Ureter (tissue), 1 donor: ENCODE measurements around the gene CDKL5. TPM values are rescaled to one million over a fixed set of nuclear protein-coding genes. Genes with fewer than 3 reads are reported as not detected.
"Not testable (repeated sequence)": the region's sequence is repeated elsewhere in the genome, so short reads cannot be mapped to it uniquely, and the experiment has no call there.

ENCODE experiments used
- DNase-seq: peaks from one replicate; pipeline ENCODE4 v3.0.0-alpha.2; 2020; ENCODE audit warnings: low spot score
- total RNA-seq: library from RNA; stranded (reverse); gene quantifications from one replicate; pipeline ENCODE4 v1.2.4, GENCODE V29; 2023
- donor health status: DM: yes; HTN: yes; CAD: no.

Gene CDKL5
- total RNA-seq: 42.3 TPM

DNA sequence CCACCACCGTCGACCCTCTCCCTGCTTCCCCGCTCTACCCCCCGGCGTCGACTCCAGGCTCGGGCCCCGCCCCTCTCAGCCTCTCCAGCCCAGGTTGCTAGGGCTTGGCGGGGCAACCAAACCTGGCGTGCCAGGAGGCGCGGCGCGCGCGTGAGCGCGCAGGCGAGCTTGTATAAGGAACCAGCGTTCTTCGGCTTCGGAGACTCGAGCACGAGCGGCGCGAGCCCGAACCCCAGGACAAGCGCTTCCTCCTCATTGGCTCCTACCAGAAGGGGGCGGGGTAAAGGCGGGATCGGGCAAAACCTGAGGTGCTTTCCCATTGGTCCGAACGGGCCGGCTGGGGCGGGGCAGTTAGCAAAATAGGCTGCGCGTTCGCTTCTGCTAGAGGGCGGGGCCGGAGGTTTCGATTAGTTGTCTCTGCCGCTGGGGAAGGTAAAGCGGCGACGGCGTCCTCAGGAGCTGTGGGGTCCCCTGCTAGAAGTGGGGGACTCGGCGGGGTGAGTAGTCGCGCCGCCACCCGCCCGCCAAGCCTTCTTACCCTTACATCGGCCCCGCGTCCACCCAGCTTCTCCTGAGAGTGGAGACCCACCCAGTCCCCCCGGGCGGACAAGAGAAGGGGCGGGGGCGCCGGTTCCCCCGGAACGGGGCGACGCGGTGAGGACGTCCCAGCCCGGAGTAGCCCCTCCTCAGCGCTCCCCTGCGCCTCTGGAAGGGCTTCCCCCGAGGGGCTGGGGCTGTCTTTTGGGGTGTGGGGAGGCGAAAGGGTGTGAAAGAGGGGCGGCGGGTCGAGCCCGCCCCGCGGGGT, at the start of gene CDKL5:
TSS of gene CDKL5 (plus strand) at position 410 of the 805 bp plus-strand sequence. CDS start 81,489 bp downstream, outside the sequence.
- DNase-seq: peak; percentile 97

DNA sequence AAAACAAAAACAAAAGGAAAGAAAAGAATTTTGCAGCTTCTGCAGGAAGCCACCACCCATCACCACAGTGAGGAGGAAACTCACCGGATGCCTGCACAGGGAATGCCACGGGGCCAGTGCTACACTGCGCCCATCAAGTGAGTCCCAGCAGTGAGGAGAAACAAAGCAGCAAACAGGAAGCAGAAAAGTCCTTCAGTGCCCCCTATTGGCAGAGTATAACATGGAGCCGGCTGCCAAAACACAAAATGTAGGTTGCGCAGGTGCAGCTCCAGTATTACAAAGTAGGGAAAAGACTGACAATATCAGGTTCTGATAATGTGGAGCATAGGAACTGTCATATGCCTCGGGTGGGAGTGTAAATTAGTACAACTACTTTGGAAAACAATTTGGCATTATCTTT, 47.6 kb upstream of the CDKL5 start:
- DNase-seq: no peak

DNA sequence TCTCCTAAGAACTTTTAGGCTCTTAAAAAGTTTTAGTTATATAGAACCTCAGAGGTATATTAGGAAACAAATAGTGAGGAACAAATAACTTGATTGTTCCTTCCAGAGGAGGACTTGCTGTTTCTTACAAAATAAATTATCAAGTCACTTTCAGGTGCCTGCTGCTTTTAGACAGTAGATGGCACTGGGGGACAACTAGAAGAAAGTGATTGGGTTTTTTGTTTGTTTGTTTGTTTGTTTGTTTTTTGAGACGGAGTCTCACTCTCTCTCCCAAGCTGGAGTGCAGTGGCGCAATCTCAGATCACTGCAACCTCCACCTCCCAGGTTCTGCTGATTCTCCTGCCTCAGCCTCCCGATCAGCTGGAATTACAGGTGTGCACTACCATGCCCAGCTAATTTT, 35.4 kb upstream of the CDKL5 start:
- no peak for DNase-seq

DNA sequence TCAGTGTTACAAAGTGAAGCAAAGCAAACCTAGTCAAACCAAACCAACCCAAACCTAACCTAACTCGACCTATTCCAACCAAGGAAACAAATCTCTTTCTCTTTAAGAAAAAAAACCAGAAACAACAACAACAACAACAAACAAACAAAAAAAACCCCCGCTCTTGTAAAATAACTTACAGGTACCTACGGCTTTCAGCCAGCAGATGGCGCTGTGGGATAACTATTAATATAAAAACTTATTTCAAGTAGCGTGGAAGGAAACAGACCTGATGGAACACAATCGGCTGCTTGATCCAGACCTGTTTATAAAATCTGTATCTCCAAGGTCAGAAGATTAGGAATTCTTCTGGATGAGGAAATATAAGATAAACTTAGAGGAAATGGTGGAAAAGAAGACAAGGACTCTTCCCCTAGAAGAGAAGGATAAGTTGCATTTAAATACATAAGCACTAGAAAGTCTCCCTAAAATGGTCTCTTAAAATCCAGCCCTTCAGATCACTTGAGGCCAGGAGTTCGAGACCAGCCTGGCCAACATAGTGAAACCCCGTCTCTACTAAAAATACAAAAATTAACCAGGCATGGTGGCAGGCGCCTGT, 34.4 kb upstream of the CDKL5 start:
- DNase-seq: peak; percentile 74

DNA sequence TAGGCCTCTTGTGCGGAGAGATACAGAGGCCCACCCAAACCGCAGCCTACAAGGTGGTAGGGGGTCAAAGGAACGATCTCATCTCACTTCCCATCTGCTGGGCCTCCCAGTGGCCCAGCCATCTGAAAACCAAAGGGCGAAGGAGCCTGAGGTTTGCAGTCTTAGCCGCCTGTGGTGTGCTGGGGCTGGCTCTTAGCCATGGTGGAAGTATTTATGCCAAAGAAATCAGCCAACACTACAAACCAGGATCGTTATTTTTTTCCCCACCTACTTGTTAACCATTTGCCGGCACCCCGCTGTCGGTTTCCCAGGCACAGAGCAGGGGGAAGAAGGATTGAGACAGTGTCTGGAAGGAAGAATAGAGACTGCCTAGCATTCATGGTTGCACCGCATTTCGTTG, 30.9 kb upstream of the CDKL5 start:
- DNase-seq: no peak

DNA sequence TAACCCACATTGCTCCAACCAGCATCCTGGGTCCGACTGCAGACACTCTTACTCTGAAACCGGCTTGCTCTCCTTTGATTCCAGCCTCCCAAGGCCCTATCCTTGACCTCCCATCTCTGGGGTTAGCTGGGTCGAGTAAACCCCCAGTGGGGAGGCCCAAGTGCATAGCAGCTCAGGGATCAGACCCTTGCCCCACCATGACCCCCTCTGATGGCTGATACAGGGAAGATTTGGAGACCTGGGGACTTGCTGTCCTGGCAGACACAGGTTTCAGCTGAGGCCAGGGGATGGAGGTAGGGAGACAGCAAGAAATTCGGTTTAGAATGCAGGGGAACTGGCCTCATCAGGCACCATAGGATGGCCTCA, 23.6 kb upstream of the CDKL5 start:
- DNase-seq: no peak

DNA sequence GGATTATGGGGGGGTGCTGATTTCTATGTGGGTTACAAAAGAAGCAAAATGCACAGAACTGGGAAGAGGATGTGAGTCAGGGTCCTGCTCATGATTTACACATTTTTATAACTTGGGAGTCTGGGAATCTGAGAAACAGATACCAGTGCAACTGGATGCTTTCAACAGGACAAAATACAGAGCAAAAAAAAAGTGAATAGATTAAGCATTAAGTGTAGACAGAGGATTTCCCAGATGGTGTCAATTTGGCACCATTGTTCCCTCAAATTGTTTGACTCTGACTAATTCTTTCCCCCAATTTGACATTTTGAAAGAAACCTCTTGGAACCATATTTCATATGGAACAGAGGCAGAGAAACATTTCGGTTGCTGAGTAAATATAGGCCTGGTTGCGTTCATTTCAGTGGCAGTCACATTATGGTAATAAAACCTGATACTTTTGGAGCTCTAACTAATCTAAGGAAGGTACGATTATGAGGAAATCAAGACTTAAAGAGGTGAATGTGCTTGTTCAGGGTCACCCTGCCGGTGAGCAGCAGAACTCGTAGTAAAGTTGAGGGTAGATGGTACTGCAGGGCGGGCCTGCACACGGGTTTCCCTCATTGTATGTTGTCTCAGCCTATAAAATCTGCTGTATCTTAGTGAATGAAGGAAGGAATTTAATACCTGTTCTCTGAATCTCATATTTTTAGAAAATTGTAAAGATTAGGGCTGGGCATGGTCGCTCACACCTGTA, 18.7 kb upstream of the CDKL5 start:
- no peak for DNase-seq

DNA sequence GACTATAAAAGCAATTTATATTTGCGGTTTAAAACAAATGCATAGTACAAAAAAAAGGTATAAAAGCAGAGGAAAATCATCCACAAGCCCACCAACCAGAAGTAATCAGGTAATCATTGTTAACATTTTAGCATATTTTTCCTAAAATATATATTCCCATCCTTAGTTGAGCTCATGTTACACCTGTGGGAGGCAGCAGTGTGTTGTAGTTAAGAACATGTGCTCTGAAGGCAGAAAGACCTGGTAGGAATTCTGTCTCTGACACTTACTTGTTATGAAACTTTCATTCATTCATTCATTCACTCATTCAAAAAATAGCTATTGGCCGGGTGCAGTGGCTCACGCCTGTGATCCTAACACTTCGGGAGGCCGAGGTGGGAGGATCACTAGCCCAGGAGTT, 15.4 kb upstream of the CDKL5 start:
- no peak for DNase-seq

DNA sequence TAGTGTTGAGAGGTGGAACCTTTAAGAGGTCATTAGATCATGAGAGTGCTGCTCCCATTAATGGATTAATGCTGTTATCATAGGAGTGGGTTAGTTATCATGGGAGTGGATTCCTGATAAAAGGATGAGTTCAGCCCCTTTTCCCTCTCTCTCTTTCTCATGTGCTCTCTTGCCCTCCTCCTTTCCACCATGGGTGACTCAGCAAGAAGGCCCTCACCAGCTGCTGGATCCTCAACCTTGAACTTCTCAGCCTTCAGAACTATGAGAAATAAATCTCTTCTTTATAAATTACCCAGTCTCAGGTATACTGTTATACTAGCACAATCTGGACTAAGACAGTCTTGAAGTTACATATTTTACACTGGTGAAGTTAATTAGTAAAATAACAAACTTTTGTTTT, 10.0 kb upstream of the CDKL5 start:
- no peak for DNase-seq

DNA sequence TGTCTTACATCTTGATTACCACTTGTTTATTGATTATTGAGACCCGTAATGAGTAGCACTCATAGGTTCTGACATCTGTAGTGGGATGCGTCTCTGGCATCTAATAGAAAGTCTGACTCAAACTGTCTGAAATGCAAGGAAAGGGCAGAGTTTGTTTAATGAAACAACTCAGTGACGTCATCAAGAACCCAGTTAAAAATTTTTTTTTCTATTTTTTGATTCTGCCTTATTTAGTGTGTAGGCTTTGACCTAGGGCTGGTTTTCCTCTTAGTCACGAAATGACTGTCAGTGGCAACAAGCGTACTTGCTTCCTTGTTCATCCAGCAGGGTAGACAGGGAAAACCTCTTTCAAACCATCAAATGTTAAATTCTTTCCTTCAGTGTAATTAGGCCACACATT, 3.1 kb upstream of the CDKL5 start:
- no peak for DNase-seq

DNA sequence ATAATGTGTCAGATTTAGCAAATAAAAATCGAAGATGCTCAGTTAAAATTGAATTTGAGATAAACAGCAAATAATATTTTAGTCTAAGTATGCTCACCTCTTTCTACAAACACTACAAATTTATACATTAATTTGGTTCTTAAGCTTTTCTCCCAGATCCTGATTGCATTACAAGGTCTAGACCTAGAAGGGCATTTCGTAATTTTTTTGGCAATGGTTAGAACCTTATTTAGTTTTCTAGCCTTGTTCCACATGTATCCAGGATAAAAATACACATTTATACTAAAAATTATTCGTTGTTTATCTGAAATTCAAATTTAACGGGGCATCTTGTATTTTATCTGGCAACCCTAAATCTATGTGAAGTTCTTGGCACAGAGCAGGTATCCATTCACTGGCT, 2.5 kb upstream of the CDKL5 start:
- DNase-seq: no peak

DNA sequence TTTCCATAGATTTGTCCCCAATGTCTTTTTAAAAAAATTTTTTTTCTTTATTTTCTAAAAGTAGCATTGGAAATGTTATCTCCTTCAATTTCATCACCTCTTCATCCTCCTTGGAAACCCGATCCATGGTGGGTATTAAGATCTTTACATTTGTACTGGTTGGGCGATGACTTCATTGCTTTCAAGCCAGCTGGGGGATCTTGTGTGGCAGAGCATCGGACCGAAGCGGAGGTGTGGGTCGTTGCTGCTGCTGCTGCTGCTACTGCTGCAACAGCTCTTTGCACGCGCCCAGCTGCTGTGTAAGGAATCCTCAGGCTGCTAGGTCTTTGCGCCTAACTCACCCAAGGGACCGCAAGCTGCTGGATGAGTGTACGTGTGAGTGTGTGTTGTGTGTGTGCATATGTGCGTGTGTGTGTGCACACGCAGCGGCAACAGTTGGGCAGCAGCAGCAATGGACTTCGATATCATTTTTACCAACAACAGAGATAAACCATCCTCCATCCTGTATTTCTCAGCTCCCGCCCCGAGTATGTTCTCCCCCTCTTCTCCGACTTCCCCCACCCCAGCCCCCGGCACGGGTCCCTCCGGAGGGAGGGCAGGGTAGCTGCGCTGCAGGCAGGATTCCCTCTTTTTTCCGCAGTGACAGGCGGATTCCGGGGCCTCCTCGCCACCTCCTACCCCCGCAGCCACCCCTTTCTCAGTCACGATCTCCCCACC, 768 bp upstream of the CDKL5 start:
- DNase-seq: no peak

DNA sequence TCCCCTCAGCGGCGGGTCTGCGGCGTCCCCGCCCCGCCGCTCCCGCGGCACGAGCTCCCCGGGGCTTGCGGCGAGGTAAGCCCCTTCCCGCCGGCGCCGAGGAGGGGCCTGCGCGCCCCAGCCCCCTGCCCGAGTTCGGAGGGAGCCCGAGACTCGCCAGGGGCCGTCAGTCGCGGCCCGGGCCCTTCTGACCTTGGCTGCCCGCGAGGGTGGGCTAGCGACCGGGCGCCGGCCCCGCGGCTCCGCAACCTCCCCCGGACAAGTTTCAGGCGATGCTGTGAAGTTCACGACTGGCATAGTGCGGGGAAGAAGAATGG, 554 bp downstream of the CDKL5 start:
- no peak for DNase-seq

DNA sequence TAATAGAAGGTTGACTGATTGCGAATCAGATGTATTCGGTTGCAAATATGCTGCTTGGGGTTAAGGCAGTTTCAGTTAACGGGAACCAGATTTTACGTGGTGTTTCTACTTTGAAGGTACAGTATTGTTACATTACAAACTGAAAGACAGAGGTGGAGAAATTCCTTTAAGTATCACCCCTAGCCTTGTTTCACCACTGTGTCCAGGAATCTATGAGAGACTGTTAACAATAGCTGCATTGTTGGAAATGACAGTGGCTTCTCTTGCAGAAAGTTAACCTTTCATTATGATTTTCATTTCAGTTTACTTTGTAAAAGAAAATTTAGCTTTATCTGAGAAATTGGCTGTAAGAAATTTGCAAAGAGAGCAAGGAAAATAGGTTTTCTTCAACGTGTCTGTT, 2.6 kb downstream of the CDKL5 start:
- DNase-seq: no peak

DNA sequence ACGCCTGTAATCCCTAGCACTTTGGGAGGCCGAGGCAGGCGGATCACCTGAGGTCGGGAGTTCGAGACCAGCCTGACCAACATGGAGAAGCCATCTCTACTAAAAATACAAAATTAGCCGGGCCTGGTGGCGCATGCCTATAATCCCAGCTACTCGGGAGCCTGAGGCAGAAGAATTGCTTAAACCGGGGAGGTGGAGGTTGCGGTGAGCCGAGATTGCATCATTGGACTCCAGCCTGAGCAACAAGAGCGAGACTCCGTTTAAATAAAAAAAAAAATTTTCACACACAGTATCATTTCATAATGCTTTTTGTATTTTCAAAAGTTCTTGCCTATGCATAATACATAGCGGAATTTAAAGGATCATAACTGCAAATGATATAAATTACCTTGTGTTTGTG, 7.9 kb downstream of the CDKL5 start:
- DNase-seq: not testable (repeated sequence)

DNA sequence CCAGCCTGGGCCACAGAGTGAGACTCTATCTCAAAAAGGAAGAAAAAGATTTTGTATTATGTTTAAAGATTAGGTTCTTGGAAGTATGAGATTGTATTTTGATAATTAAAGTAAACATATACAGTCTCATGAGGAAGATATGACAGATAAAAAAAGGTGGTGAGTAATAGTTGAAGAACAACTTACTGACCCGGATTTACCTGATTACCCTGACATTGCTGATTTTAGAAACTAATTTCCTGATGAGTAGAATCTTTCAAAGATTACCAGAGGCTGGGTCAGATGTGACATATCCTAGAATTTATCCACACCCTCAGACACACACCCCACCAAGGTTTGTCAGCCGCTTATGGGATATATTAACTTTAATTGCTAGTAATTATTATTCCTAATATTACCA, 9.5 kb downstream of the CDKL5 start:
- no peak for DNase-seq

DNA sequence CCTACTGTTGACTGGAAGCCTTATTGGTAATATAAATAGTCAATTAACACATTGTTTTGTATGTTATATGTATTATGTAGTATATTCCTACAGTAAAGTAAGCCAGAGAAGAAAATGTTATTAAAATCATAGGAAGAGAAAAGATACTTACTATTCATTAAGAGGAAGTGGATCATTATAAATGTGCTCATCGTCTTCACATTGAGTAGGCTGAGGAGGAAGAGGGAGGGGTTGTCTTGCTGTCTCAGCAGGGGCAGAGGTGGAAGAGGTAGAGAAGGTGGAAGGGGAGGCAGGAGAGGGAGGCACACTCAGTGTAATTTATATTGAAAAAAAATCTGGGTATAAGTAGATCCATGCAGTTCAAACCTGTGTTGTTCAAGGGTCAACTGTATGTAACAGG, 10.6 kb downstream of the CDKL5 start:
- DNase-seq: no peak

DNA sequence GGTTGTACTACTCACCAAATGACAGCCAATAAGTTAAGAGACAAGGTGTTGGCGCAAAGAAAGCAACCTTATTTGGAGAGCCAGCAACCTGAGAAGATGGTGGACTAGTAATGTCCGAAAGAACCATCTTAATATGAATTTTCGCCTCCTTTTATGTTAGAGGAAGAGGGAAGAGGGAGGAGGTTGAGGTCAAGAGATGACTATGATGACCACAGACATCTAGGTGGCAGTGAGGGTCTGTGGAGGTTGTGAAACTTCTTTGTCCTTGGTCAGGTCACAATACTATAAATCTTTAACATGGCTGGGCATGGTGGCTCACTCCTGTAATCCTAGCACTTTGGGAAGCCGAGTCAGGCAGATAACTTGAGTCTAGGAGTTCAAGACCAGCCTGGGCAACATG, 15.4 kb downstream of the CDKL5 start:
- DNase-seq: no peak

DNA sequence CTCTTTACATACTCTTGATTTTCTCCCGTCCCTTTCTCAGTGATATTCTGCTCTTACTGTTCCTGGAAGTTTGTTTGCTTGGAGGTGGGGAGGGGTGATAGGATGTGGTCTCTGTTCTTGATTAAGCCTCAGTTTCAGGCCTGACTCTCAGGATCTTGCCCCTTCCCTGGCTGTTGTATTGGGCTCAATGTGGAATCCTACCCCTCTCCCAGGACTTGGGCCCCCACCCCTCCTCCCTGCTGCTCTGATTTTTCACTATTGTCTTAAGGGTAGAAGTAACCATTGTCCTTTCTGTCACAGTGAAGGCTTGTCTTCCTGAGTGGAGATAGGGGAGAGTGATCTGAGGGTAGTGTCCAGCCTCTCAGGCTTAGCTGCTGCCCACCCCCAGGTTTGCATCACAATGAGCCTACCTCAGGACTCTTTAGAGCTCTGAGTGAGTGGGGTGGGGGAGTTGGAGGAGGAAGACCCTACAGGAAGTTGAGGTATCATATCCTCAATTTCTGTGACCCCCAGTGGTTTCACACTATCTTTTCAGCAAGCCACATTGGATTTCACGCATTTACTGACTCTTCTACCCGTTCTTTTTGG, 16.5 kb downstream of the CDKL5 start:
- no peak for DNase-seq

DNA sequence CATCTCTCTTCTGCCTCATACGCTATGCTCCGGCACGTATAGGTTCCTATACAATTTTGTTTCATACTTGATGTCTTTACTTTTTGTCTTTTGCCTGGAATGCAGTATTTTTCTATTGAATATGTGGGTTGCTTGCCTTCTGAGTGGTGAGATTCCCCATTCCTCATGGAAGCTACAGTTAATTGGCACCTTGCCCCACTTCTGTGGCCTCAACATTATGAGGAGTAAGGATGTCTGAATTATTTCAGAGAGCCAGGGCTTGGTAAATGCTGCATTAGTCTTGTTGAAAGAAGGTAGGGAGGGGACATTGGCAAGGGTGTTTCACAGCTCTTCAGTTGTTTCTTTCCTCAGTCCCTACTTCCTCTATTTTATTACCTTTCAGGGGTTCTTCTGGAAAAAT, 23.0 kb downstream of the CDKL5 start:
- no peak for DNase-seq

DNA sequence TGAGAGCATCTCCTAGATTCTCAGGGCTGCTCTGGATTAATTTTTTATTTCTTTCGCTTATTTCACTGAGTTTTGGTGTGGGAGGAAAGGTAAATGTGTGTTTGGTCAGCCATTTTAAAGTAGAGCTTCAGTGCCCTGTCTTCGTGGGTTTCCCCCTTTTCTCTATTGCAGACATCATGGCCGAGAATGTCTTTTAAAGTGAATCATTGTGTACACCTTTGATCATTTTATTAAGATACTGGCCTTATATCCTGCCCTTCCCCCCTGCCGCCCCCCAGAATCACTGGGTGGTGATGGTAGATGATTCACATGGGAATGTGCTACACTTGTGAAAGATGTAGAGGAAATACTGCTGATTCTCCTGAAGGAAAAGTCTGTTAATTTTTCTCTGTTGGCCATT, 23.8 kb downstream of the CDKL5 start:
- no peak for DNase-seq

DNA sequence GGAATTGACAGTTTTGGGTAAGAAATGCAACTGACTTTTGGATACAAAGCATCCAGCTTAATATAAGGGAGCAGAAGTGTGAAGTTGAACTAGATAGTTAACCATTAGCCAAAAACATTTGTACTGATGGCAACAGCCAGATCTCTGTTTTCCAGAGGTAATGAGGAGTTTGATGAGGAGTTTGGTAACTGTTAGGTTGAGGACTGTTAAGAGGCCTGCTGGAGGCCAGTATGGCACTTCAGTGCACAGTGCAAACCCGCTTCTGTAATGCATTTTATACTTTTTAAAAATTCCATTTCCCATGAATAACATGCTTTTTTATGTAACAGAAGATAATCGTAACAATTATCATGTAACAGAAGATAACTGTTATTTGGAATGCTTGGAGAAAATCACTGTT, 30.0 kb downstream of the CDKL5 start:
- no peak for DNase-seq
